MCF 10A (cell line): ENCODE measurements around the gene VAMP8. TPM values are rescaled to one million over a fixed set of nuclear protein-coding genes. Genes with fewer than 3 reads are reported as not detected.

Source experiments
- BruUV-seq: library from RNA; stranded (reverse); fragments of 400-500 nt; replicated peaks from 2 replicates; lab custom pipeline; 2021; lab: Mats Ljungman, UMichigan
- CTCF ChIA-PET: fragments of 300-600 bp; sonication (Branson Sonifier 250); formaldehyde crosslinking; extraction: SDS; loops from one replicate; lab custom pipeline; 2021; ENCODE audit warnings: antibody characterized with exemption, inconsistent platforms; lab: Yijun Ruan, JAX
- POLR2A ChIA-PET: fragments of 300-600, 350-650 bp; sonication (Branson Sonifier 250); formaldehyde crosslinking; extraction: SDS; loops from one replicate; lab custom pipeline; 2020; ENCODE audit warnings: antibody characterized with exemption, inconsistent platforms; lab: Yijun Ruan, JAX
- DNase-seq: peaks from one replicate; pipeline ENCODE4 v3.0.0-alpha.2; 2018; ENCODE audit not compliant: unreplicated experiment
- H3K27ac Mint-ChIP-seq: one replicate; pipeline ENCODE4 v1.8.0; 2022; ENCODE audit warnings: mild to moderate bottlenecking, low read depth, mixed read lengths; ENCODE audit not compliant: unreplicated experiment
- H3K27me3 Mint-ChIP-seq: one replicate; pipeline ENCODE4 v1.8.0; 2022; ENCODE audit warnings: mixed read lengths; ENCODE audit not compliant: insufficient read depth, unreplicated experiment
- H3K36me3 Mint-ChIP-seq: one replicate; pipeline ENCODE4 v1.8.0; 2022; ENCODE audit warnings: mild to moderate bottlenecking, moderate library complexity, mixed read lengths; ENCODE audit not compliant: insufficient read depth, unreplicated experiment
- H3K4me1 Mint-ChIP-seq: one replicate; pipeline ENCODE4 v1.8.0; 2022; ENCODE audit warnings: mixed read lengths; ENCODE audit not compliant: insufficient read depth, unreplicated experiment
- H3K4me3 Mint-ChIP-seq: one replicate; pipeline ENCODE4 v1.8.0; 2022; ENCODE audit warnings: mild to moderate bottlenecking, moderate library complexity, mixed read lengths; ENCODE audit not compliant: unreplicated experiment
- H3K9me3 Mint-ChIP-seq: one replicate; pipeline ENCODE4 v1.8.0; 2022; ENCODE audit warnings: mixed read lengths; ENCODE audit not compliant: unreplicated experiment
- CTCF ChIP-seq: fragments of 200-600 bp; IDR thresholded peaks from one replicate; pipeline ENCODE4 v1.8.0; 2022; ENCODE audit warnings: antibody characterized with exemption, mild to moderate bottlenecking; ENCODE audit not compliant: unreplicated experiment
- intact Hi-C: fragments of 100-400 bp; cut with micrococcal nuclease; formaldehyde crosslinking; loops from 2 replicates; pipeline ENCODE4 v1.14.1; 2022
- total RNA-seq: library from RNA; stranded (reverse); gene quantifications from 2 replicates; pipeline ENCODE4 v1.2.3, GENCODE V29; 2022

VAMP8 gene
- total RNA-seq, 1 experiment from 2014 or later = 56.0 TPM

GRCh38 chr2:85588645-85589044, 11.3 kb downstream of the VAMP8 start:
- intact Hi-C loops = no loop called here
- peaks cover 14% of the 10 kb centered on the region for H3K4me1 Mint-ChIP-seq
- BruUV-seq = no TSS peak
- POLR2A ChIA-PET = interaction anchor here (0.7 to 1.1 kb wide), 3 partner anchors 9 to 23 kb away, joined by 3 to 4 read pairs (median 3); no protein-coding TSS in a partner anchor
- no peak for TF ChIP-seq CTCF
- DNase-seq = no peak
- H3K27ac Mint-ChIP-seq = no peak overlapping the region
- no peaks in the 10 kb centered on the region for H3K27me3 Mint-ChIP-seq
- CTCF ChIA-PET = no interaction called here
- peaks cover 5% of the 10 kb centered on the region for H3K36me3 Mint-ChIP-seq
- H3K4me3 Mint-ChIP-seq = no peak overlapping the region
- H3K9me3 Mint-ChIP-seq = no peaks in the 10 kb centered on the region

- H3K9me3 Mint-ChIP-seq = no peaks in the 10 kb centered on the region
- BruUV-seq = no TSS peak
- no peak overlapping the region for H3K4me3 Mint-ChIP-seq
- CTCF ChIA-PET = no interaction called here
- H3K27me3 Mint-ChIP-seq = no peaks in the 10 kb centered on the region
- no peak for TF ChIP-seq CTCF
- H3K36me3 Mint-ChIP-seq = no peaks in the 10 kb centered on the region
- peaks cover 17% of the 10 kb centered on the region for H3K4me1 Mint-ChIP-seq
- POLR2A ChIA-PET = interaction anchor here (0.9 to 1.1 kb wide), 2 partner anchors 9 to 11 kb away, joined by 3 to 4 read pairs; no protein-coding TSS in a partner anchor
- H3K27ac Mint-ChIP-seq = no peak overlapping the region
- no peak for DNase-seq
- intact Hi-C loops = no loop called here
Observed at GRCh38 chr2:85589181-85589580, 11.8 kb downstream of the VAMP8 start.

DNA sequence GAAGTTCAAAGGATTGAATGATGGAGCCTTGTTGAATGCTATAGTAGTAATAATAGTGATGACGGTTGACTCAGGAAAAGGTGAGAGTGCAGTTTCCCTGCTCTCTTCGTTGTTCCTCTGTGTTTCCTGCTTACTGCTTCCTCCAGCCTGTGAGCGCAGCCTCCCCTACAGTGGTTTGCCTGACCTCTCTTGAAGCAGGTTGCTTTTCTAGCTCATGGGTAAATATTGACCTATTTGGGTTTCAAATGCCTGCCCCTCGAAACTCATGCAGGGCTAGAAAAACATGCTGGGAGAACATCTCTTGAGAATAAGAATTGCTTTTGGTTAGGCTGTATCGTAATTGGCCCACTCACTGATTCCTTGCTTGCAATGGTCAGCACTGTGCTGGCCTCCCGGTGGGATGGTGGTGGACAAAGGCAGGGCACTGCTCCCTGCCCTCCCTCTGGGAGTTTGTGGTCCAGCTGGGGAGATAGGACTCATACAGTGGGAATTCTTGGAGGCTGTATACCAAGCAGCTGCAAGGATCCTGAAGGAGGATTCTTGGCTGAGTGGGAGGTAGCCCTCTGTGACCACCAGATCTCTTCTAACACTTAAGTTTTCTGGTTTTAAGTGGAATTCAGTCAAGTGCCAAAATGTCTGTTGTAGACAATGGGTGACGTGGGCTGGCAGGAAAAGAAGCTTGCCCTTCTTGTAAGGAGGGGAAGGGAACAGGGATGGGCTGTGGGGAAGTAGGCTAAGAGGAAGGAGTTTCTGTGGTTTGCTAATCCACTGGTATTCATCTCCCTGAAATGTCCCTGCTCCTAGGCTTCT, 12.8 kb downstream of the VAMP8 start:
- ChIA-PET CTCF (interaction anchor here (0.8 to 2.6 kb wide), 3 partner anchors 12 to 47 kb away, joined by 4 to 9 read pairs (median 4); no protein-coding TSS in a partner anchor), POLR2A (interaction anchor here (0.7 to 2.5 kb wide), 3 partner anchors 11 to 13 kb away, joined by 4 to 6 read pairs (median 6); partner anchors contain the start of gene VAMP8)
- TF ChIP-seq CTCF = no peak
- Mint-ChIP-seq H3K36me3 (no peaks in the 10 kb centered on the region), H3K4me3 (no peak overlapping the region), H3K9me3 (no peaks in the 10 kb centered on the region), H3K4me1 (peaks cover 19% of the 10 kb centered on the region), H3K27me3 (no peaks in the 10 kb centered on the region), H3K27ac (no peak overlapping the region)
- intact Hi-C loops = no loop called here
- DNase-seq = no peak
- no TSS peak for BruUV-seq

GRCh38 chr2:85590950-85591349, 13.6 kb downstream of the VAMP8 start:
- H3K4me3 Mint-ChIP-seq = no peak overlapping the region
- BruUV-seq = no TSS peak

More at GRCh38 chr2:85590950-85591349, 13.6 kb downstream of the VAMP8 start:
- intact Hi-C loops = no loop called here
- H3K27ac Mint-ChIP-seq = no peak overlapping the region
- ChIA-PET CTCF (interaction anchor here (0.8 to 2.6 kb wide), 3 partner anchors 12 to 46 kb away, joined by 4 to 9 read pairs (median 4); no protein-coding TSS in a partner anchor), POLR2A (interaction anchor here (0.6 to 2.5 kb wide), 3 partner anchors 10 to 21 kb away, joined by 5 to 6 read pairs (median 6); no protein-coding TSS in a partner anchor)
- peaks cover 12% of the 10 kb centered on the region for H3K4me1 Mint-ChIP-seq
- H3K27me3 Mint-ChIP-seq = no peaks in the 10 kb centered on the region
- peaks cover 3% of the 10 kb centered on the region for H3K36me3 Mint-ChIP-seq
- DNase-seq = no peak
- no peak for TF ChIP-seq CTCF
- H3K9me3 Mint-ChIP-seq = no peaks in the 10 kb centered on the region
